Pancreas (tissue), 10 donors: ENCODE measurements around the gene MTF1. TPM values are rescaled to one million over a fixed set of nuclear protein-coding genes. Genes with fewer than 3 reads are reported as not detected.
A peak's percentile ranks its signal among the peaks of the same experiment; 100 is the strongest.

ENCODE experiments used
- ATAC-seq, 4 donors: fragments of 200-7000 bp; cut with Tn5 transposase; one replicate each; pipeline versions ENCODE4 v1.8.0 to v1.9.1; 2020; ENCODE audit warnings: mild to moderate bottlenecking in 4 of 4, moderate library complexity in 4 of 4
- DNase-seq, 6 donors: peaks; one replicate each; pipeline ENCODE4 v3.0.0-alpha.2; 2020
- FAIRE-seq: peaks from 2 replicates; lab custom pipeline; 2012; peaks lifted over from hg19 to GRCh38; lab: Jason Lieb, UNC
- H3K27ac ChIP-seq, 4 donors: fragments of 200-600 bp; sonication (generic); 1 replicate in 3 of 4; 2 replicates in 1 of 4; pipeline versions ENCODE4 v1.5.0 to v1.8.0; 2020
- H3K27me3 ChIP-seq, 4 donors: fragments of 200-600 bp; one replicate each; pipeline ENCODE4 v1.8.0; 2021
- H3K36me3 ChIP-seq, 3 donors: fragments of 200-600 bp; sonication (generic) in 1 of 3; one replicate each; pipeline versions ENCODE4 v1.5.0 to v1.8.0; 2020 to 2021
- H3K4me1 ChIP-seq, 3 donors: fragments of 200-600 bp; one replicate each; pipeline ENCODE4 v1.8.0; 2021
- H3K4me3 ChIP-seq, 4 donors: fragments of 200-600 bp; sonication (generic) in 2 of 4; one replicate each; pipeline versions ENCODE4 v1.5.0 to v1.8.0; 2020 to 2021
- H3K9me3 ChIP-seq, 4 donors: fragments of 200-600 bp; one replicate each; pipeline ENCODE4 v1.8.0; 2021
- CTCF ChIP-seq, 4 donors: fragments of 200-600 bp; sonication (generic) in 3 of 4; IDR thresholded peaks; one replicate each; pipeline versions ENCODE4 v1.5.0 to v1.8.0; 2021; ENCODE audit warnings: antibody characterized with exemption in 4 of 4
- WGBS, 2 donors: extraction: QIAGEN DNeasy Blood & Tissue Kit; methylation state at CpG; one replicate each; pipeline ENCODE4 v1.1.7; 2013; 5-methylcytosine and 5-hydroxymethylcytosine counted together
- intact Hi-C, 3 donors: fragments of 100-400 bp; cut with DNase I; formaldehyde crosslinking; loops; one replicate each; pipeline versions ENCODE4 v1.11.1 to v1.14.2; 2022
- polyA plus RNA-seq, 2 donors: library from polyadenylated mRNA; stranded (reverse); fragments of 200-250 nt; gene quantifications; one replicate each; pipeline ENCODE4 v1.2.3, GENCODE V29; 2013
- total RNA-seq, 6 donors: library from RNA; stranded (reverse); fragmentation: NEBNext Ultra II Directional in 4 of 6; extraction: Animal tissue kit (Norgen Biotek cat#: 25700) in 4 of 6; gene quantifications; one replicate each; pipeline versions ENCODE4 v1.2.1 to v1.2.4, GENCODE V29; 2021 to 2023
- donor health status: healthy with polysubstance abuse.
- donor health status: DM: no; HTN: no; CAD: no; lungs with moderate emphysema.
- donor health status: DM: no; HTN: no; CAD: no.
- donor health status: control.
- donor health status: control.
- donor health status: Bipolar disorder and iron deficiency.
- donor health status: DM: yes; HTN: yes; CAD: no.
- donor health status: DM: no; HTN: no; CAD: no.
- donor health status: DM: no; HTN: no; CAD: no.
- donor health status: DM: yes; HTN: yes; CAD: no.

The MTF1 gene
- total and polyA plus RNA-seq, 8 donors: 1.4 to 13.5 (median 7.2) TPM

GRCh38 chr1:37764414-37764825 is 95.0 kb downstream of the MTF1 start:
- FAIRE-seq (no peak), DNase-seq (peak in 5 of 6 donors; percentile 28 to 68 (median 46)), ATAC-seq (peak; percentile 63 to 92 (median 78))
- Histone ChIP-seq H3K27ac (no peak overlapping the region), H3K9me3 (no peaks in the 10 kb centered on the region), H3K4me1 (no peaks in the 10 kb centered on the region), H3K4me3 (no peak overlapping the region), H3K36me3 (no peaks in the 10 kb centered on the region), H3K27me3 (peaks cover 0 to 41% (median 3%) of the 10 kb centered on the region in 4 donors)
- no peak for TF ChIP-seq CTCF (IDR thresholded peaks at IDR 0.05)
- intact Hi-C loops: no loop called here
- WGBS, 2 donors: 6% methylated on average over 29 of the region's 29 CpGs

- Histone ChIP-seq H3K4me1 (no peaks in the 10 kb centered on the region), H3K9me3 (no peaks in the 10 kb centered on the region), H3K36me3 (no peaks in the 10 kb centered on the region), H3K27me3 (peaks cover 0 to 41% (median 3%) of the 10 kb centered on the region in 4 donors), H3K27ac (no peak overlapping the region), H3K4me3 (no peak overlapping the region)
- intact Hi-C loops: no loop called here
- no peak for TF ChIP-seq CTCF (IDR thresholded peaks at IDR 0.05)
- FAIRE-seq (no peak), DNase-seq (no peak), ATAC-seq (no peak)
- 15 to 20% methylated on average over 25 of the region's 25 CpGs for WGBS, 2 donors
Measured at GRCh38 chr1:37763791-37764413, 95.5 kb downstream of the MTF1 start.

- no peak for FAIRE-seq
- intact Hi-C loops: no loop called here
Measured at GRCh38 chr1:37762516-37762915, 96.9 kb downstream of the MTF1 start.

GRCh38 chr1:37761416-37762095 is 97.8 kb downstream of the MTF1 start:
- DNase-seq (no peak), FAIRE-seq (no peak), ATAC-seq (no peak)
- Histone ChIP-seq H3K27ac (no peak overlapping the region), H3K4me1 (no peaks in the 10 kb centered on the region), H3K36me3 (no peaks in the 10 kb centered on the region), H3K9me3 (no peaks in the 10 kb centered on the region), H3K4me3 (no peak overlapping the region), H3K27me3 (peaks cover 0 to 41% (median 3%) of the 10 kb centered on the region in 4 donors)
- 38 to 49% methylated on average over 68 of the region's 68 CpGs for WGBS, 2 donors
- intact Hi-C loops: no loop called here
- no peak for TF ChIP-seq CTCF (IDR thresholded peaks at IDR 0.05)

More at GRCh38 chr1:37762516-37762915, 96.9 kb downstream of the MTF1 start:
- H3K9me3 ChIP-seq: no peaks in the 10 kb centered on the region
- H3K36me3 ChIP-seq: no peaks in the 10 kb centered on the region
- peaks cover 0 to 41% (median 3%) of the 10 kb centered on the region in 4 donors for H3K27me3 ChIP-seq
- ATAC-seq (no peak), DNase-seq (no peak)
- no peaks in the 10 kb centered on the region for H3K4me1 ChIP-seq
- H3K4me3 ChIP-seq: no peak overlapping the region
- WGBS, 2 donors: 38 to 43% methylated on average over 2 of the region's 2 CpGs
- H3K27ac ChIP-seq: no peak overlapping the region
- no peak for TF ChIP-seq CTCF (IDR thresholded peaks at IDR 0.05)

Other genes with a start within 250 kb of the MTF1 start
- under 1 TPM in 3 of 6 donors, not detected in 3; 0.09 to 0.46 (median 0.13) TPM for gene RSPO1, start 224.7 kb downstream of the MTF1 start, total RNA-seq
- under 1 TPM; 0.11 to 0.26 TPM for gene RSPO1, start 224.7 kb downstream of the MTF1 start, polyA plus RNA-seq
- gene CDCA8, start 167.1 kb downstream of the MTF1 start, total RNA-seq: under 1 TPM; 0.19 to 0.79 (median 0.44) TPM
- under 1 TPM; 0.28 to 0.57 TPM for gene CDCA8, start 167.1 kb downstream of the MTF1 start, polyA plus RNA-seq
- gene EPHA10, start 94.5 kb downstream of the MTF1 start, total RNA-seq: 1 to 10 TPM; 1.7 to 3.8 (median 1.9) TPM
- 1 to 10 TPM; 2.2 to 2.7 TPM for gene EPHA10, start 94.5 kb downstream of the MTF1 start, polyA plus RNA-seq
- 1 to 10 TPM; 4.4 to 8.2 (median 6.7) TPM for gene MANEAL, start 65.7 kb downstream of the MTF1 start, total RNA-seq
- 10 to 100 TPM in 1 of 2 donors, 1 to 10 TPM in 1; 4.3 to 10.3 TPM for gene MANEAL, start 65.7 kb downstream of the MTF1 start, polyA plus RNA-seq
- 10 to 100 TPM; 18.2 to 26.9 (median 23.1) TPM for gene C1orf122, start 51.8 kb downstream of the MTF1 start, total RNA-seq
- gene C1orf122, start 51.8 kb downstream of the MTF1 start, polyA plus RNA-seq: 10 to 100 TPM; 33.1 to 46.1 TPM
- 10 to 100 TPM in 1 of 6 donors, 1 to 10 TPM in 5; 5.2 to 11.9 (median 6.2) TPM for gene YRDC, start 51.4 kb downstream of the MTF1 start, total RNA-seq
- 1 to 10 TPM; 4.8 to 9.3 TPM for gene YRDC, start 51.4 kb downstream of the MTF1 start, polyA plus RNA-seq
- 10 to 100 TPM in 5 of 6 donors, 1 to 10 TPM in 1; 7.5 to 16.1 (median 11.9) TPM for gene INPP5B, start 87.5 kb upstream of the MTF1 start, total RNA-seq
- gene INPP5B, start 87.5 kb upstream of the MTF1 start, polyA plus RNA-seq: 10 to 100 TPM; 11.7 to 13.5 TPM
- 10 to 100 TPM; 13.0 to 24.6 (median 19.4) TPM for gene SF3A3, start 130.4 kb upstream of the MTF1 start, total RNA-seq
- 10 to 100 TPM in 1 of 2 donors, 1 to 10 TPM in 1; 7.9 to 17.0 TPM for gene SF3A3, start 130.4 kb upstream of the MTF1 start, polyA plus RNA-seq
- 10 to 100 TPM in 1 of 6 donors, 1 to 10 TPM in 5; 7.4 to 11.3 (median 8.3) TPM for gene FHL3, start 145.9 kb upstream of the MTF1 start, total RNA-seq
- gene FHL3, start 145.9 kb upstream of the MTF1 start, polyA plus RNA-seq: 1 to 10 TPM; 5.1 to 7.0 TPM
- 10 to 100 TPM in 5 of 6 donors, 1 to 10 TPM in 1; 7.8 to 16.6 (median 15.2) TPM for gene UTP11, start 153.1 kb upstream of the MTF1 start, total RNA-seq
- 10 to 100 TPM in 1 of 2 donors, 1 to 10 TPM in 1; 8.2 to 15.0 TPM for gene UTP11, start 153.1 kb upstream of the MTF1 start, polyA plus RNA-seq
- gene POU3F1, start 187.2 kb upstream of the MTF1 start, total RNA-seq: under 1 TPM in 3 of 6 donors, not detected in 3; 0.08 to 0.57 (median 0.09) TPM
- under 1 TPM in 1 of 2 donors, not detected in 1; 0.07 TPM for gene POU3F1, start 187.2 kb upstream of the MTF1 start, polyA plus RNA-seq